ENCODE measurements around the gene PSMG1.
"Not testable (repeated sequence)": the region's sequence is repeated elsewhere in the genome, so short reads cannot be mapped to it uniquely, and the experiment has no call there.

PSMG1 gene

DNA sequence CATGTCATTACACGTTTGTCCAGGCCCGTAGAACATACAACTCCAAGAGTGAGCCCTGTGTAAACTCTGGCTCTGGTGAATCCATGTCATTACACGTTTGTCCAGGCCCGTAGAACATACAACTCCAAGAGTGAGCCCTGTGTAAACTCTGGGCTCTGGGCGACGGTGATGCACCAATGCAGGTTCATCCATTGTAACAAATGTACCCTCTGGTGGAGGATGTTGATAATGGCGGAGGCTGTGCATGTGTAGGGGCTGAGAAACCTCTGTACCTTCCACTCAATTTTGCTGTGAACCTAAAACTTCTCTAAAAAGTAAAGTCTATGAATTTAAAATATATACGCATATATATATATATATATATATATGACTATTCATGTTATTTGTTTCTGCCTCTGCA, 47.1 kb downstream of the PSMG1 start:
- H3K4me3 ChIP-seq (ENCODE audit: low read length); DNase-seq (ENCODE audit: low read depth): not testable (repeated sequence)
- TF ChIP-seq, protein P1, sequence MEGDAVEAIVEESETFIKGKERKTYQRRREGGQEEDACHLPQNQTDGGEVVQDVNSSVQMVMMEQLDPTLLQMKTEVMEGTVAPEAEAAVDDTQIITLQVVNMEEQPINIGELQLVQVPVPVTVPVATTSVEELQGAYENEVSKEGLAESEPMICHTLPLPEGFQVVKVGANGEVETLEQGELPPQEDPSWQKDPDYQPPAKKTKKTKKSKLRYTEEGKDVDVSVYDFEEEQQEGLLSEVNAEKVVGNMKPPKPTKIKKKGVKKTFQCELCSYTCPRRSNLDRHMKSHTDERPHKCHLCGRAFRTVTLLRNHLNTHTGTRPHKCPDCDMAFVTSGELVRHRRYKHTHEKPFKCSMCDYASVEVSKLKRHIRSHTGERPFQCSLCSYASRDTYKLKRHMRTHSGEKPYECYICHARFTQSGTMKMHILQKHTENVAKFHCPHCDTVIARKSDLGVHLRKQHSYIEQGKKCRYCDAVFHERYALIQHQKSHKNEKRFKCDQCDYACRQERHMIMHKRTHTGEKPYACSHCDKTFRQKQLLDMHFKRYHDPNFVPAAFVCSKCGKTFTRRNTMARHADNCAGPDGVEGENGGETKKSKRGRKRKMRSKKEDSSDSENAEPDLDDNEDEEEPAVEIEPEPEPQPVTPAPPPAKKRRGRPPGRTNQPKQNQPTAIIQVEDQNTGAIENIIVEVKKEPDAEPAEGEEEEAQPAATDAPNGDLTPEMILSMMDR (conservative IDR thresholded peaks at IDR 0.05; ENCODE audit: low read depth, low read length) = peak; percentile 36

DNA sequence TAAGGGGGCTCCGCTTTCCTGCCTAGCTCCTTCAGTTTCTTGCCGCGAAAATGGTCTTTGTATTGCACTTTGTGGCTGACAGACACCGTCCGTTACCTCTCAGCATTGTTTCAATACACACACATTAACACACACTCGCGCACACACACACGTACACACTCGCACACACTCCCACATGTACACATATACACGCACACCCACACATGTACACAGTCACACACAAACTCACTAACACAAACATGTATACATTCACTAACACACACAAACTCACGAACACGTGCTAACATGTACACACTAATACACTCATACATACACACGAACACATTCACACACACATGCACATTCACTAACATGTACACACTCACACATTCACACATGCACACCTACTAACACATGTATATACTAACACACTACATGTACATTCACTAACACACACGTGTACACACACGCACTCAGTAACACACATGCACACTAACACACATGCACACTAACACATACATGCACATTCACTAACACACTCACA, 48.9 kb downstream of the PSMG1 start:
- no peak overlapping the region for H3K4me3 ChIP-seq (ENCODE audit: low read length)
- no peak for DNase-seq (ENCODE audit: low read depth)
- TF ChIP-seq, protein P1 (conservative IDR thresholded peaks at IDR 0.05; ENCODE audit: low read depth, low read length) = no peak

DNA sequence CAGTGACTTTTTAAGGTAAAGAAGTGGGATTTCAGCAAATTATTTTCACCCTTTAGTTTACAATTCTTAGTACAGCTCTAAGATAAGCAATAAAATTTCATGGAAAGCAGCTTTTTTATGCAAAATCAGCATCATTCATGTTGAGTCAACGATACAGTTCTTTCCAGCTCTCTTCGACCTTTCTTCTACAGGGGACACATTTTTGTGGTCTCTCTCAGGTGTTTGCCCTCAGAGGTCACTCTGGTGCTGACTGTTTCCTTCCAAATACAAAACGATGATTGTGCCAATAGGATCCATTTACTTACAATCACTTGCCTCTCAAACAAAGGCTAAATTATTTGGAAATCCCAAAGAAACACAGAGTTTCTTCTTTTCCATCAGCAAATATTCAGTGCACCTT, 51.0 kb downstream of the PSMG1 start:
- no peak for DNase-seq (ENCODE audit: low read depth)
- H3K4me3 ChIP-seq (ENCODE audit: low read length) = no peak overlapping the region
- TF ChIP-seq, protein P1 (conservative IDR thresholded peaks at IDR 0.05; ENCODE audit: low read depth, low read length) = no peak

DNA sequence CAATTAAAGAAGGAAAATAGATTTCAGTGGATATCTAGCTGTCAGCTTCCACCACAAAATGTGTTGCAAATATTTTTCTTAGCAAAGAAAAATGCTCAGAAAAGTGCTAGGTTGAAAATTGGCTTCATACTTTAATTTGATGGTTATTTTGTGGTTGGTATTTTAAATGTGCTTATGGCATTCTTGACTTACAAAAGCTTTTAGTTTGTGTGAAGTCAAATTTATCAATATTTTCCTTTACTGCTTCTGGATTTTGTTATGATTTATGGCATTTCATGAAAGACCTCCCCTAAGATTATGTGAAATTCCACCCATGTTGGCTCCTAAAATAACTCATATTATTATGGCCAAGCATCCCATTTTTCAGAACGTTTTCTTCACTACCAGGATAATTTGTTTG, 51.5 kb downstream of the PSMG1 start:
- TF ChIP-seq, protein P1 (conservative IDR thresholded peaks at IDR 0.05; ENCODE audit: low read depth, low read length) = no peak
- no peak overlapping the region for H3K4me3 ChIP-seq (ENCODE audit: low read length)
- no peak for DNase-seq (ENCODE audit: low read depth)

DNA sequence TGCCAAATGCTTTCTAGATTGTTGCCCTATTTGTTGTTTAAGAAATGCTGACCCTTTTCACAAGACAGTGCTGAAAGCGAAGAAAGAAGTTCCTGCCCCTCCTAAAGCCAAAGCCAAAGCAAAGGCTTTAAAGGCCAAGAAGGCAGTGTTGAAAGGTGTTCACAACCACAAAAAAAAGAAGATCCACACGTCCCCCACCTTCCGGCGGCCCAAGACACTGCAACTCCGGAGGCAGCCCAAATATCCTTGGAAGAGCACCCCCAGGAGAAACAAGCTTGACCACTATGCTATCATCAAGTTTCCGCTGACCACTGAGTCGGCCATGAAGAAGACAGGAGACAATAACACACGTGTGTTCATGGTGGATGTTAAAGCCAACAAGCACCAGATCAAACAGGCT, 55.7 kb downstream of the PSMG1 start:
- TF ChIP-seq, protein P1 (conservative IDR thresholded peaks at IDR 0.05; ENCODE audit: low read depth, low read length) = no peak
- no peak overlapping the region for H3K4me3 ChIP-seq (ENCODE audit: low read length)
- no peak for DNase-seq (ENCODE audit: low read depth)

DNA sequence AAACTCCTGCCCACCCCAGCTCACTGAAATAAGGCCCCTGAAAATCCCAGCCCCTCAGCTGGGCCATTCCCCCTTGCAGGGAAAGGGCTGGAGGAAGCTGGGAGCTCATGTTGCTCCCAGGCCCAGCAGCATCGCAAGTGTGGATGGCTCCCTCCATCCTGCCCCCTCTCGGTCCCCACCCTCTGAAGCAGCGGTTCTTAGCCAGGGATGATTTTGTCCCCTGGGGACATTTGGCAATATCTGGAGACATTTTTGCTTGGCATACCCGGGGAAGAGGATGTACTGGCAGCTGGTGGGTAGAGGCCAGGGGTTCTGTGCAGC, 56.8 kb downstream of the PSMG1 start:
- DNase-seq (ENCODE audit: low read depth) = no peak
- H3K4me3 ChIP-seq (ENCODE audit: low read length) = no peak overlapping the region
- TF ChIP-seq, protein P1 (conservative IDR thresholded peaks at IDR 0.05; ENCODE audit: low read depth, low read length) = no peak

DNA sequence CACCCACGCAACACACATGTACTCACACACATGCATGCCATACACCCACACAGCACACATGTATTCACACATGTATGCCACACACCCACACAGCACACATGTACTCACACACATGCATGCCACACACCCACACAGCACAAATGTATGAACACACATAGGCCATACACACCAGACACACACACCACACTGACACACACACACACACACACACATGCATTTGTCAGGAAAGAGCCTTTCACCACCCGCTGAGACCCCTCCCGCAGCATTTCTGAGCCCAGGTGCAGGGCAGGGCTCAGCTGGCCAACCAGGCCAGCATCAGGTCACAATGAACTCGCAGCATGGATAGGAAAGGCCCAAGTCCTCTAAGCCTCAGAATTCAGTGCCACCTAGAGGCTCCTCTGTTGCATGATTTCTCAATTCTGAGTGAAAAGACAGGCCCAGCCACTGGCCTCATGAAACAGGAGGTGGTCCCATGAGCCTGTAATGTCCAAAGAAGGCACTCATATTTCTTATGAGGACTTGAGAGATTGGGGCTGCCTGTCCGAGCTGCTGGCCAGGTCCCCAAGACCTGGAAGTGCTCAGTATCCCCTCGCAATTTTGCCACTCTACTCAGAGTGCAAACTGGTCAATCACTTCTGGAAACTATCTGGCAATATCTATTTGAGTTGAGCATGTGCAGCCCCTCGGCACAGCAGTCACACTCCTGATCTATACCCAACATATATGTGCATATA, 57.3 kb downstream of the PSMG1 start:
- TF ChIP-seq, protein P1 (conservative IDR thresholded peaks at IDR 0.05; ENCODE audit: low read depth, low read length) = peak; percentile 72
- peak; percentile 38 for DNase-seq (ENCODE audit: low read depth)
- H3K4me3 ChIP-seq (ENCODE audit: low read length) = no peak overlapping the region

Data from retinal pigment epithelial cell (primary cell).